Hepatocyte (in vitro differentiated cells): Measurements from ENCODE around the gene KCNMA1.

ENCODE experiments used
- EZH2 ChIP-seq: fragments of 200-600 bp; sonication (generic); IDR thresholded peaks from 2 replicates; pipeline ENCODE4 v1.6.1; 2016; ENCODE audit warnings: antibody characterized with exemption, mild to moderate bottlenecking, borderline replicate concordance
- EZH2phosphoT487 ChIP-seq: fragments of 200-600 bp; sonication (generic); IDR thresholded peaks from one replicate; pipeline ENCODE4 v1.6.1; 2018; ENCODE audit warnings: antibody characterized with exemption, mild to moderate bottlenecking, low read depth, moderate library complexity; ENCODE audit not compliant: unreplicated experiment, severe bottlenecking
- TF ChIP-seq, protein P1 (sequence below): fragments of 200-600 bp; sonication (generic); IDR thresholded peaks from 2 replicates; pipeline ENCODE4 v1.5.1; 2016; ENCODE audit warnings: antibody characterized with exemption, mild to moderate bottlenecking; ENCODE audit not compliant: poor library complexity

DNA sequence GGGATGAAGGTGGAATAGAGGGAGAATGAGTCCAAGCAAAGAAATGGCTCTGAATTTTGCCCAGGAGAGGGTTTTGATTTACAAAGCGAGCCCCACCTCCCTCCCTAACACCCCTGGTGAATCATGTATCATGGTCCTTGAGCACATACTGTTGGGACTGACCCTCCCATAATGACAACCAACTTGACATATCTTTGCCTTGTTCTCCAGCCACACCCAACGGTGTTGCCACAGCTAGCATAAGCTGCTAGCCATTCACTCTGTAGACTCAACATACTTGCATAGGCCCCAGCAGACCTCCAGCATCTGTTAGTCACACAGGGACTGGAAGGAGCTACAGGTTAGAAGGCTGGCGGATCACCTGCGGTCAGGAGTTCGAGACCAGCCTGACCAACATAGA is 538.5 kb downstream of the KCNMA1 start:
- TF ChIP-seq, protein P1, sequence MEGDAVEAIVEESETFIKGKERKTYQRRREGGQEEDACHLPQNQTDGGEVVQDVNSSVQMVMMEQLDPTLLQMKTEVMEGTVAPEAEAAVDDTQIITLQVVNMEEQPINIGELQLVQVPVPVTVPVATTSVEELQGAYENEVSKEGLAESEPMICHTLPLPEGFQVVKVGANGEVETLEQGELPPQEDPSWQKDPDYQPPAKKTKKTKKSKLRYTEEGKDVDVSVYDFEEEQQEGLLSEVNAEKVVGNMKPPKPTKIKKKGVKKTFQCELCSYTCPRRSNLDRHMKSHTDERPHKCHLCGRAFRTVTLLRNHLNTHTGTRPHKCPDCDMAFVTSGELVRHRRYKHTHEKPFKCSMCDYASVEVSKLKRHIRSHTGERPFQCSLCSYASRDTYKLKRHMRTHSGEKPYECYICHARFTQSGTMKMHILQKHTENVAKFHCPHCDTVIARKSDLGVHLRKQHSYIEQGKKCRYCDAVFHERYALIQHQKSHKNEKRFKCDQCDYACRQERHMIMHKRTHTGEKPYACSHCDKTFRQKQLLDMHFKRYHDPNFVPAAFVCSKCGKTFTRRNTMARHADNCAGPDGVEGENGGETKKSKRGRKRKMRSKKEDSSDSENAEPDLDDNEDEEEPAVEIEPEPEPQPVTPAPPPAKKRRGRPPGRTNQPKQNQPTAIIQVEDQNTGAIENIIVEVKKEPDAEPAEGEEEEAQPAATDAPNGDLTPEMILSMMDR, result no peak
- TF ChIP-seq EZH2 (no peak), EZH2phosphoT487 (no peak)
